HEK293 (cell line): ENCODE data around the gene ALDH2.
A peak's percentile ranks its signal among the peaks of the same experiment; 100 is the strongest.

ENCODE experiments used
- CTCF ChIA-PET: fragments of 350-600 bp; formaldehyde crosslinking; extraction: SDS; loops from one replicate; lab custom pipeline; 2021; ENCODE audit warnings: antibody characterized with exemption; lab: Yijun Ruan, JAX
- POLR2A ChIA-PET: fragments of 300-600 bp; formaldehyde crosslinking; extraction: SDS; loops from one replicate; lab custom pipeline; 2020; ENCODE audit warnings: antibody characterized with exemption, inconsistent platforms; lab: Yijun Ruan, JAX
- H3K27ac ChIP-seq: fragments of 200-500 bp; sonication (Bioruptor generic); 2 replicates; pipeline ENCODE4 v1.5.1; 2014; ENCODE audit warnings: low read depth, low read length, control low read depth, inconsistent platforms; ENCODE audit errors: extremely low read depth
- H3K36me3 ChIP-seq, 2 experiments: fragments of 200-500 bp in 1 of 2; sonication (Bioruptor generic) in 1 of 2; 1 replicate in 1 of 2; 2 replicates in 1 of 2; pipeline ENCODE4 v1.5.1; 2014 to 2017; ENCODE audit warnings: inconsistent platforms in 2 of 2, low read length in 2 of 2; ENCODE audit not compliant: control insufficient read depth in 2 of 2, insufficient read depth in 1 of 2
- H3K4me1 ChIP-seq: fragments of 200-500 bp; sonication (Bioruptor generic); 2 replicates; pipeline ENCODE4 v1.5.1; 2014; ENCODE audit warnings: mild to moderate bottlenecking, low read length, inconsistent platforms; ENCODE audit not compliant: control insufficient read depth, insufficient read depth
- H3K4me3 ChIP-seq: 2 replicates; pipeline ENCODE4 v1.5.1; 2011; ENCODE audit warnings: low read depth, mild to moderate bottlenecking, control low read depth, low read length, moderate library complexity
- H3K9me3 ChIP-seq: fragments of 200-500 bp; sonication (Bioruptor generic); 2 replicates; pipeline ENCODE4 v1.5.1; 2014; ENCODE audit warnings: low read depth, low read length, inconsistent platforms; ENCODE audit not compliant: control insufficient read depth, insufficient read depth
- BCL11A ChIP-seq: fragments of 450-650 bp; formaldehyde crosslinking; IDR thresholded peaks from 2 replicates; pipeline ENCODE4 v1.5.1; 2016; ENCODE audit warnings: low read depth, missing biosample characterization, missing genetic modification characterization
- FEZF1 ChIP-seq: fragments of 450-650 bp; formaldehyde crosslinking; IDR thresholded peaks from 2 replicates; pipeline ENCODE4 v1.5.1; 2016; ENCODE audit warnings: missing biosample characterization, missing genetic modification characterization
- GLI4 ChIP-seq: fragments of 450-650 bp; formaldehyde crosslinking; IDR thresholded peaks from 2 replicates; pipeline ENCODE4 v1.5.1; 2016; ENCODE audit warnings: missing biosample characterization, missing genetic modification characterization
- GLIS1 ChIP-seq: fragments of 450-650 bp; formaldehyde crosslinking; IDR thresholded peaks from 2 replicates; pipeline ENCODE4 v1.5.1; 2016; ENCODE audit warnings: missing biosample characterization, missing genetic modification characterization
- HOXD13 ChIP-seq: sonication (generic); formaldehyde crosslinking; IDR thresholded peaks from 2 replicates; pipeline ENCODE4 v1.8.0; 2022; ENCODE audit warnings: missing genetic modification reagents, borderline replicate concordance
- KLF10 ChIP-seq: fragments of 450-650 bp; IDR thresholded peaks from 2 replicates; pipeline ENCODE4 v1.5.1; 2018; ENCODE audit warnings: missing biosample characterization, mild to moderate bottlenecking, missing genetic modification characterization
- KLF9 ChIP-seq: fragments of 450-650 bp; formaldehyde crosslinking; IDR thresholded peaks from 2 replicates; pipeline ENCODE4 v1.5.1; 2016; ENCODE audit warnings: missing biosample characterization, missing genetic modification characterization, low read depth
- TRIM28 ChIP-seq: IDR thresholded peaks from 2 replicates; pipeline ENCODE4 v1.6.1; 2011; ENCODE audit warnings: low read length, control low read depth, borderline replicate concordance
- WT1 ChIP-seq: fragments of 450-650 bp; formaldehyde crosslinking; IDR thresholded peaks from 2 replicates; pipeline ENCODE4 v1.5.1; 2016; ENCODE audit warnings: missing biosample characterization, missing genetic modification characterization
- ZNF202 ChIP-seq: fragments of 450-650 bp; formaldehyde crosslinking; IDR thresholded peaks from 2 replicates; pipeline ENCODE4 v1.5.1; 2016; ENCODE audit warnings: missing biosample characterization, missing genetic modification characterization, borderline replicate concordance
- ZNF24 ChIP-seq: fragments of 450-650 bp; formaldehyde crosslinking; IDR thresholded peaks from 2 replicates; pipeline ENCODE4 v1.5.1; 2016; ENCODE audit warnings: missing biosample characterization, missing genetic modification characterization
- ZNF302 ChIP-seq: fragments of 450-650 bp; formaldehyde crosslinking; IDR thresholded peaks from 2 replicates; pipeline ENCODE4 v1.5.1; 2016; ENCODE audit warnings: missing biosample characterization, missing genetic modification characterization, low read depth
- ZNF658 ChIP-seq: fragments of 450-650 bp; formaldehyde crosslinking; IDR thresholded peaks from 2 replicates; pipeline ENCODE4; 2016; ENCODE audit warnings: missing biosample characterization, missing genetic modification characterization
- ZNF776 ChIP-seq: fragments of 450-650 bp; formaldehyde crosslinking; IDR thresholded peaks from 2 replicates; pipeline ENCODE4 v1.5.0; 2017; ENCODE audit warnings: missing biosample characterization, missing genetic modification characterization, borderline replicate concordance
- ZNF785 ChIP-seq: fragments of 450-650 bp; formaldehyde crosslinking; IDR thresholded peaks from 2 replicates; pipeline ENCODE4 v1.5.1; 2016; ENCODE audit warnings: missing biosample characterization, missing genetic modification characterization
- TF ChIP-seq, protein P1 (sequence below): fragments of 450-650 bp; formaldehyde crosslinking; IDR thresholded peaks from 2 replicates; pipeline ENCODE4 v1.5.1; 2017; ENCODE audit warnings: missing biosample characterization, missing genetic modification characterization
- TF ChIP-seq, protein P2 (sequence below): fragments of 450-650 bp; formaldehyde crosslinking; IDR thresholded peaks from 2 replicates; pipeline ENCODE4; 2016; ENCODE audit warnings: missing biosample characterization, missing genetic modification characterization
- TF ChIP-seq, protein P3 (sequence below): fragments of 450-650 bp; formaldehyde crosslinking; IDR thresholded peaks from 2 replicates; pipeline ENCODE4 v1.5.1; 2017; ENCODE audit warnings: missing biosample characterization, missing genetic modification characterization
- TF ChIP-seq, protein P4 (sequence below): fragments of 450-650 bp; formaldehyde crosslinking; IDR thresholded peaks from 2 replicates; pipeline ENCODE4 v1.5.1; 2017; ENCODE audit warnings: missing biosample characterization, missing genetic modification characterization

The ALDH2 gene

DNA sequence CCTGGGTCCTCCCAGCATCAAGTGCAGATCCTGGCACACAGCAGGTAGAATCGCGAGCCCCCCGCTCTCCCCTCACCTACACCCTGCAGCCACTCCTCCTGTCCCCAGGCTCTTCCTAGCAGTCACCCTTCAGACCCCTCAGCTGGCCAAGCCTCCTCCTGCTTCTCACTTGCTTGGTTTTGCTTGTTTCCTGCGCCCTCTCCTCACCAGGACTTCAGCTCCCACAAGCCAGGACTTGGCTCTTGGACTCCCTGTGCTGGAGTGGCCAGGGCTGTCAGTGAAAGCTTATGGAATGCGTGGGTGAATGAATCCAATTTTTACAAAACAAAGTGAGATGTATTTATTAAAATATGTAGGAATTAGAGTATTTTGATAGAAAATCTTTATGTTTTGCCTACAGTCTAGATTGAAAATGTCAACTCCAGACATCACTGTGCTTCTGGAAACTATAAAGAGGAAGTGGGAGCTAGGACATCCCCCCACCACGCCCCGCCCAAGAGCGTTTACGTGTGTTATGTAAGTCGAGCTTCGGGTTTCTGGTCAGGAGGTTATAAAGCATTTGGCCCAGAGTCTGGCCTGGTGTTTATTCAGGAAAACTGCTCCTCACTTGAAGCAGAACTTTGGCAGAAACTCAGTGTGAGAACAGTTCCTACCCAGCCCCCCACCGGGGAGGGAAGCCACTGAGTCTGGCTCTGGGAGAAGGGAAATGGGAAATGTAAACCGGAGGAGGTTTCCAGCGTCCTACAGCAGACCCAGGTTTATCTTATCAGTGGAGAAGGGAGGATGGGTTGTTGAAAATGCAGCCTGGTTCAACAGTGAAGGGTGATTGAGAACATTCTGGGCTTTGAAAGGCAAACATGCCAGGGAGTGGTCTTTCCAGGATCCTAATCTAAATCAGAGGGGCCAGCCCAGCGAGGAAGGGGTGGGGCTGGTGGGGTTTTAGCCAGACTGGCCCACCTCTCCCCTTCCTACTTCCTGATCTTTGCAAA is 8.8 kb downstream of the ALDH2 start (continued):
- TF ChIP-seq KLF10 (tag by site-specific recombination) (no peak), TRIM28 (peak; percentile 24; the same call in 1 of the 2 replicates), BCL11A (no peak), ZNF785 (no peak), ZNF202 (tag by site-specific recombination) (no peak), GLIS1 (tag by site-specific recombination) (peak; percentile 8; the same call in 1 of the 2 replicates), ZNF302 (tag by site-specific recombination) (no peak), HOXD13 (CRISPR knock-in tag) (no peak), GLI4 (no peak)
- TF ChIP-seq, protein P1, sequence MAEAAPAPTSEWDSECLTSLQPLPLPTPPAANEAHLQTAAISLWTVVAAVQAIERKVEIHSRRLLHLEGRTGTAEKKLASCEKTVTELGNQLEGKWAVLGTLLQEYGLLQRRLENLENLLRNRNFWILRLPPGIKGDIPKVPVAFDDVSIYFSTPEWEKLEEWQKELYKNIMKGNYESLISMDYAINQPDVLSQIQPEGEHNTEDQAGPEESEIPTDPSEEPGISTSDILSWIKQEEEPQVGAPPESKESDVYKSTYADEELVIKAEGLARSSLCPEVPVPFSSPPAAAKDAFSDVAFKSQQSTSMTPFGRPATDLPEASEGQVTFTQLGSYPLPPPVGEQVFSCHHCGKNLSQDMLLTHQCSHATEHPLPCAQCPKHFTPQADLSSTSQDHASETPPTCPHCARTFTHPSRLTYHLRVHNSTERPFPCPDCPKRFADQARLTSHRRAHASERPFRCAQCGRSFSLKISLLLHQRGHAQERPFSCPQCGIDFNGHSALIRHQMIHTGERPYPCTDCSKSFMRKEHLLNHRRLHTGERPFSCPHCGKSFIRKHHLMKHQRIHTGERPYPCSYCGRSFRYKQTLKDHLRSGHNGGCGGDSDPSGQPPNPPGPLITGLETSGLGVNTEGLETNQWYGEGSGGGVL (tag by site-specific recombination): peak; percentile 51
- TF ChIP-seq, protein P2, sequence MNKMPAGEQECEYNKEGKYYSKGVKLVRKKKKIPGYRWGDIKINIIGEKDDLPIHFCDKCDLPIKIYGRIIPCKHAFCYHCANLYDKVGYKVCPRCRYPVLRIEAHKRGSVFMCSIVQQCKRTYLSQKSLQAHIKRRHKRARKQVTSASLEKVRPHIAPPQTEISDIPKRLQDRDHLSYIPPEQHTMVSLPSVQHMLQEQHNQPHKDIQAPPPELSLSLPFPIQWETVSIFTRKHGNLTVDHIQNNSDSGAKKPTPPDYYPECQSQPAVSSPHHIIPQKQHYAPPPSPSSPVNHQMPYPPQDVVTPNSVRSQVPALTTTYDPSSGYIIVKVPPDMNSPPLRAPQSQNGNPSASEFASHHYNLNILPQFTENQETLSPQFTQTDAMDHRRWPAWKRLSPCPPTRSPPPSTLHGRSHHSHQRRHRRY: no peak
- TF ChIP-seq, protein P3, sequence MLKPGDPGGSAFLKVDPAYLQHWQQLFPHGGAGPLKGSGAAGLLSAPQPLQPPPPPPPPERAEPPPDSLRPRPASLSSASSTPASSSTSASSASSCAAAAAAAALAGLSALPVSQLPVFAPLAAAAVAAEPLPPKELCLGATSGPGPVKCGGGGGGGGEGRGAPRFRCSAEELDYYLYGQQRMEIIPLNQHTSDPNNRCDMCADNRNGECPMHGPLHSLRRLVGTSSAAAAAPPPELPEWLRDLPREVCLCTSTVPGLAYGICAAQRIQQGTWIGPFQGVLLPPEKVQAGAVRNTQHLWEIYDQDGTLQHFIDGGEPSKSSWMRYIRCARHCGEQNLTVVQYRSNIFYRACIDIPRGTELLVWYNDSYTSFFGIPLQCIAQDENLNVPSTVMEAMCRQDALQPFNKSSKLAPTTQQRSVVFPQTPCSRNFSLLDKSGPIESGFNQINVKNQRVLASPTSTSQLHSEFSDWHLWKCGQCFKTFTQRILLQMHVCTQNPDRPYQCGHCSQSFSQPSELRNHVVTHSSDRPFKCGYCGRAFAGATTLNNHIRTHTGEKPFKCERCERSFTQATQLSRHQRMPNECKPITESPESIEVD (tag by site-specific recombination): 0 out of 2 replicates have a peak, but pooled peaks have one; percentile 24

DNA sequence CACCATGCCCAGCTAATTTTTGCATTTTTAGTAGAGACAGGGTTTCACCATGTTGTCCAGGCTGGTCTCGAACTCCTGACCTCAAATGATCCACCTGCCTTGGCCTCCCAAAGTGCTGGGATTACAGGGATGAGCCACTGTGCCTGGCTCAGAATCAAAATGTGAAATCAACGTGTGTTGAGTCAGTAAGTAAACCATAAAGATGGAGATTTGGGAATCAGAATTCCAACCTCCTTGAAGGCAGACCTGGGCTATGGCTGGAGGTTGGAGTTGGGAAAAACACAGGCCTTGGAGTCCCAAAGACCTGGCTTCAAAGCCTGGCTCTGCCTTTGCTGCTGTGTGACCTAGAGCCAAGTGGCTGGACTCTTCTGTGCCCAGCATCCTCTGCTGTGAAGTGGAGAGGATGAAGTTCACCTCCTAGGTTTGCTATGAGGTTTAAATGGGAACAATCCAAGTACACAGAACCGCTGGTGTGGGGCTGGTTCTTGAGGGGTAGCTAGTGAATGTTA is 10.2 kb downstream of the ALDH2 start:
- Histone ChIP-seq H3K27ac (no peak overlapping the region), H3K36me3 (peaks cover 0 to 21% of the 10 kb centered on the region in 2 experiments; a peak in 2 of 3 replicates), H3K4me1 (peaks cover 19% of the 10 kb centered on the region), H3K9me3 (no peaks in the 10 kb centered on the region; the same call in 1 of the 2 replicates), H3K4me3 (no peak overlapping the region)
- ChIA-PET CTCF (interaction anchor here (0.6 to 0.9 kb wide), 2 partner anchors 473 to 1540 kb away, joined by 3 read pairs; no protein-coding TSS in a partner anchor), POLR2A (no interaction called here)
- TF ChIP-seq WT1 (tag by site-specific recombination): no peak
- TF ChIP-seq, protein P4, sequence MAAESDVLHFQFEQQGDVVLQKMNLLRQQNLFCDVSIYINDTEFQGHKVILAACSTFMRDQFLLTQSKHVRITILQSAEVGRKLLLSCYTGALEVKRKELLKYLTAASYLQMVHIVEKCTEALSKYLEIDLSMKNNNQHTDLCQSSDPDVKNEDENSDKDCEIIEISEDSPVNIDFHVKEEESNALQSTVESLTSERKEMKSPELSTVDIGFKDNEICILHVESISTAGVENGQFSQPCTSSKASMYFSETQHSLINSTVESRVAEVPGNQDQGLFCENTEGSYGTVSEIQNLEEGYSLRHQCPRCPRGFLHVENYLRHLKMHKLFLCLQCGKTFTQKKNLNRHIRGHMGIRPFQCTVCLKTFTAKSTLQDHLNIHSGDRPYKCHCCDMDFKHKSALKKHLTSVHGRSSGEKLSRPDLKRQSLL (tag by site-specific recombination): no peak
- no peak for TF ChIP-seq ZNF658 (tag by site-specific recombination)
- no peak for TF ChIP-seq BCL11A
- no peak for TF ChIP-seq ZNF24 (tag by site-specific recombination)
- no peak for TF ChIP-seq FEZF1 (tag by site-specific recombination)
- no peak for TF ChIP-seq KLF9 (tag by site-specific recombination)
- TF ChIP-seq ZNF776 (tag by site-specific recombination): no peak
